ENCODE results near the gene WDR87. TPM values are rescaled to one million over a fixed set of nuclear protein-coding genes. Genes with fewer than 3 reads are reported as not detected.

WDR87 gene
- total RNA-seq, 6 donors from 2014 or later, result not detected

DNA sequence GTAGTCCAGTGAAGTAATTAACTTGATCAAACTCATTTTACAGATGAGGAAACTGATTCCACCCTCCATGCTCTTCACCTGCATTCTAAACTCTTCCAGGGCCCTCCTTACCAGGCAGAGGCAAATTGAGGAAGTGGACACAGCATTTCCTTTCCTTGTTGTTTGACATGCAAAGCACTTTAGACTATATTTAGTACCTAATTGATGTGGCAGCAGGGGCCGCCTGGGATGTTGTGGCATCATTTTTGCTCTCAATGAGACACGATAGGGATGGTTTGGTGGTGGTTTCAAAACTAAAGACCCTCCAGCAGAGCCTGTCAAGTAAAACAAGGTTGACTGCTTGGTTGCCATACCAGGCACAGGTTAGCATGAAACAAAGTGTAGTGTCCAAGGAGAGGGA is 8.5 kb upstream of the WDR87 start:
- H3K9me3 ChIP-seq, result no peaks in the 10 kb centered on the region
- ATAC-seq (ENCODE audit: low FRiP score in 2 of 2), result no peak
- H3K36me3 ChIP-seq, result no peaks in the 10 kb centered on the region
- no peak overlapping the region for H3K4me3 ChIP-seq
- H3K27me3 ChIP-seq, result no peaks in the 10 kb centered on the region
- no peak overlapping the region for H3K27ac ChIP-seq
- no peak for DNase-seq
- WGBS, 2 donors, result 10 to 36% methylated on average over 2 of the region's 2 CpGs
- H3K4me1 ChIP-seq, result peaks cover 0 to 18% (median 0%) of the 10 kb centered on the region in 4 donors
- TF ChIP-seq POLR2A (IDR thresholded peaks at IDR 0.05) (no peak), POLR2AphosphoS5 (IDR thresholded peaks at IDR 0.05) (no peak), EP300 (IDR thresholded peaks at IDR 0.05) (no peak)
- TF ChIP-seq, protein P1, sequence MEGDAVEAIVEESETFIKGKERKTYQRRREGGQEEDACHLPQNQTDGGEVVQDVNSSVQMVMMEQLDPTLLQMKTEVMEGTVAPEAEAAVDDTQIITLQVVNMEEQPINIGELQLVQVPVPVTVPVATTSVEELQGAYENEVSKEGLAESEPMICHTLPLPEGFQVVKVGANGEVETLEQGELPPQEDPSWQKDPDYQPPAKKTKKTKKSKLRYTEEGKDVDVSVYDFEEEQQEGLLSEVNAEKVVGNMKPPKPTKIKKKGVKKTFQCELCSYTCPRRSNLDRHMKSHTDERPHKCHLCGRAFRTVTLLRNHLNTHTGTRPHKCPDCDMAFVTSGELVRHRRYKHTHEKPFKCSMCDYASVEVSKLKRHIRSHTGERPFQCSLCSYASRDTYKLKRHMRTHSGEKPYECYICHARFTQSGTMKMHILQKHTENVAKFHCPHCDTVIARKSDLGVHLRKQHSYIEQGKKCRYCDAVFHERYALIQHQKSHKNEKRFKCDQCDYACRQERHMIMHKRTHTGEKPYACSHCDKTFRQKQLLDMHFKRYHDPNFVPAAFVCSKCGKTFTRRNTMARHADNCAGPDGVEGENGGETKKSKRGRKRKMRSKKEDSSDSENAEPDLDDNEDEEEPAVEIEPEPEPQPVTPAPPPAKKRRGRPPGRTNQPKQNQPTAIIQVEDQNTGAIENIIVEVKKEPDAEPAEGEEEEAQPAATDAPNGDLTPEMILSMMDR (IDR thresholded peaks at IDR 0.05), result no peak

DNA sequence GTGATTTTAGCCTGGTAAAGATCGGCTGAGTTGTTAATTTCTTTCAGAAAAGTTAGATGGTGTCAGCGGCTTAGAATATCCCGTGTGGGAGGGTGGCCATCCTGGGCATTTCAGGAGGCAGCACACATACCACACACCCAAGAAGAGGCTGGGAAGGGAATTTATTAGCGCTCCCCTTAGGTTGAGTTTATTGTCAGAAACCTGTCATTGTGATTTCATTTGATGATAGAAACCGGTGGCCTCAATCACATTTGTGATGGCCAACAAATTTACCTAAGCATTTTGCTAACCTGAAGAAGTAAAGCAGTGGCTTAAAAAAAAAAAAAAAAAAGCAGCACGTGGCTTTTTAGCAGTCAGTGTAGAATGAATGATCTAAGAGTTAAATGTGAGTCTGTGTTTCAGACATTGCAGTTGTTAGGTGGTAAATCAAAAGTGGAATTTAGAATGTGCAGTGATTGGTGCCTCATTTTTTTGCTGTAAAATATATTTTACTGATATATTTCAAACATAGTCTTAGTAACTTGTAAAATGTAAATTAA is 3.3 kb upstream of the WDR87 start:
- Histone ChIP-seq H3K27me3 (no peaks in the 10 kb centered on the region), H3K4me1 (peaks cover 10 to 40% (median 13%) of the 10 kb centered on the region in 4 donors), H3K27ac (no peak overlapping the region), H3K9me3 (no peaks in the 10 kb centered on the region), H3K4me3 (no peak overlapping the region), H3K36me3 (no peaks in the 10 kb centered on the region)
- TF ChIP-seq POLR2AphosphoS5 (IDR thresholded peaks at IDR 0.05) (no peak), EP300 (IDR thresholded peaks at IDR 0.05) (no peak), POLR2A (IDR thresholded peaks at IDR 0.05) (no peak)
- TF ChIP-seq, protein P1 (IDR thresholded peaks at IDR 0.05), result no peak
- DNase-seq (no peak), ATAC-seq (ENCODE audit: low FRiP score in 2 of 2) (no peak)
- 61 to 82% methylated on average over 6 of the region's 6 CpGs for WGBS, 2 donors

DNA sequence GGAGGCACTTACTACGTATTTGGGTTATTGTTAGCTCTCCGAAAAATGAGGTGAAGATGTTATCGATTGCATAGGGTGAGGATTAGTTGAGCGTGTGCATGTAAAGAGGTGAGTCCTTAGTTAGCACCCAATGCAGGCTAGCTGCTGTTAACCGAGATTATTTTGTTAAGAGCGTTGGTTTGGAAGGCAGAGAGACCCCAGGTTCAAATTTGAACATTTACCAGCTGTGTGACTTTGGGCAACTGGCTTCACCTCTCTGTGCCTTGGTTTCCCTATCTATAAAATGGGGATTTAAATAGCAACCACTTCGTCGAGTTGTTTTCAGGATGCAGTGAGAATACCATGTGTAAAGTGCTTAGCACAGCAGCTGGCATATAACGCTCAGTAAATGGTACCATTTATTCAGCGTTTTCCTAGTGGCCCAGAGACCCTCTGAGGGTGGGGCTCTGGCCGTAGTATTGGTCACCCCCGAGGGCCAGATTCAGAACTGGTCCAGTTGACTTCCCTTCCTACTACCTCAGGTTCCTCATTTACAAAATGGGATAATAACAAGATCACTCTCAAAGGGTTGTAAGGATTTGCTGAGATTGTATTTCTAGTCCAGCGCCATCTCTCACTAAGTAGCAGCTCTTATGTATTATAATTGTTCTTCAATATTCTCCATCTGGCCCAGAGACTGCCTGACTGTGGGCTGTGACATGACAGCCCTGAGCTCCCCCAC is 1.5 kb upstream of the WDR87 start:
- no peaks in the 10 kb centered on the region for H3K9me3 ChIP-seq
- peak overlapping the region; percentile 68 to 95 (median 74) for H3K4me3 ChIP-seq
- no peaks in the 10 kb centered on the region for H3K27me3 ChIP-seq
- H3K27ac ChIP-seq, result peak overlapping the region in 3 of 4 donors; percentile 50 to 88 (median 59)
- no peak for TF ChIP-seq POLR2AphosphoS5 (IDR thresholded peaks at IDR 0.05)
- TF ChIP-seq, protein P1 (IDR thresholded peaks at IDR 0.05), result no peak
- no peak for DNase-seq
- peaks cover 10 to 37% (median 13%) of the 10 kb centered on the region in 4 donors for H3K4me1 ChIP-seq
- no peak for ATAC-seq (ENCODE audit: low FRiP score in 2 of 2)
- H3K36me3 ChIP-seq, result no peaks in the 10 kb centered on the region
- 16 to 25% methylated on average over 11 to 13 of the region's 13 CpGs for WGBS, 2 donors

DNA sequence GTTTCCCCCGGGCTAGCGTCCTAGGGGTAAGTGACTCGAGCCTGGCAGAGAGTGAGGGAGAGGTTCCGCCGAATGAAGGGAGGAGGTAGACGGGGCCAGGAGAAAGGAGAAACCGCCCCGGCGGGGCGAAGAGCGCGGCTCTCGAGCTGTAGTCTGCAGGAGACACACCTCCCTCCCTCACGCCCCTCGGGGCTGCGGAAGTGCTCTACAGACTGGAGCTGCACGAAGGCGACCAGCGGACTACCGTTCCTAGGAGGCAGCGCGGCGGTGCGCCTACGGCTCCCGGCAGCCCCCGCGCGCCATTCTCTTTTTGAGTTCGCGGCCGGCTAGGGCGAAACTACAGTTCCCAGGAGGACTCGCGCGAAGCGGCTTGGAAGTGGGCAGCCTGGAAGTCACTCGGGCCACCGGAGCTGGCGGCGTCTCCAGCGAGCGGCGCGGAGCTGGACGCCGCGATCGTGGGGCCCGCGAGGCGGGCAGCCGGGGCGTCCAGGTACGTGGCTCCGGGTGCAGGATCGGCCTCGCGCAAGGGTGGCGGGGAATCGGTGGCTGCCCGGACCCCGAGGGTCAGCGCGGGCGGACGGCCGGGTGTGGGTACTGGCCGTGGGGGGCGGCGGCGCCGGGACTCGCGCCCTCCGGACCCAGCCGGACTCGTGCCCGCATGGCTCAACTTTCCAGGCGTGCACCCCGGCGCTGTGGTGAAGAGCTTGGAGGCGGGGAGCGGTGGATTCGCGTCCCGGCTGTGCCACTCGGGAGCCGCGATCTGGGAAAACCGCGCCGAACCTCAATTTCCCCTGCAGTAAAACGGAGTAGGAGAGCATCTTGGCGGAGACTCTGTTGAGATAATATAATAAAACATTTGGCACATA is 708 bp upstream of the WDR87 start, which contains the start of gene SIPA1L3:
TSS of gene SIPA1L3 (plus strand) at position 340 of the 866 bp plus-strand sequence. CDS start 174,358 bp downstream, outside the sequence.
- Histone ChIP-seq H3K4me1 (peaks cover 10 to 37% (median 13%) of the 10 kb centered on the region in 4 donors), H3K9me3 (no peaks in the 10 kb centered on the region), H3K27ac (peak within 1 kb of the TSS; percentile 50 to 88 (median 57)), H3K27me3 (no peaks in the 10 kb centered on the region), H3K4me3 (peak within 1 kb of the TSS; percentile 69 to 95 (median 85)), H3K36me3 (no peaks in the 10 kb centered on the region)
- ATAC-seq (ENCODE audit: low FRiP score in 2 of 2) (peak; percentile 98), DNase-seq (peak; percentile 97 to 98)
- TF ChIP-seq POLR2A (IDR thresholded peaks at IDR 0.05) (peak in 3 of 4 donors; percentile 34 to 78 (median 73)), EP300 (IDR thresholded peaks at IDR 0.05) (no peak), POLR2AphosphoS5 (IDR thresholded peaks at IDR 0.05) (peak; percentile 32 to 77)
- TF ChIP-seq, protein P1 (IDR thresholded peaks at IDR 0.05), result peak in 3 of 6 experiments; percentile 5 to 27 (median 26)
- WGBS, 2 donors, result 0 to 1% methylated on average over 19 to 41 of the region's 95 CpGs

Measured in upper lobe of left lung (tissue), 6 donors.